Right atrium auricular region (tissue), 2 donors: ENCODE data around the gene MAPT. TPM values are rescaled to one million over a fixed set of nuclear protein-coding genes. Genes with fewer than 3 reads are reported as not detected.

Source experiments
- DNase-seq: peaks from one replicate; pipeline ENCODE4 v3.0.0-alpha.2; 2019; ENCODE audit warnings: low spot score
- H3K27ac ChIP-seq, 2 donors: fragments of 200-600 bp; sonication (generic); 1 replicate in 1 of 2; 2 replicates in 1 of 2; pipeline ENCODE4 v1.5.1; 2016 to 2019
- H3K27me3 ChIP-seq, 2 donors: fragments of 200-600 bp; sonication (generic); one replicate each; pipeline versions ENCODE4 v1.5.1 to v1.6.0; 2017 to 2019
- H3K36me3 ChIP-seq: fragments of 200-600 bp; sonication (generic); one replicate; pipeline ENCODE4 v1.5.1; 2016
- H3K4me1 ChIP-seq, 2 donors: fragments of 200-600 bp; sonication (generic); one replicate each; pipeline versions ENCODE4 v1.5.1 to v1.6.0; 2017 to 2019
- H3K4me3 ChIP-seq, 2 donors: fragments of 200-600 bp; sonication (generic); 1 replicate in 1 of 2; 2 replicates in 1 of 2; pipeline ENCODE4 v1.5.1; 2017 to 2019; ENCODE audit warnings: mild to moderate bottlenecking in 1 of 2, moderate library complexity in 1 of 2
- H3K9me3 ChIP-seq, 2 donors: fragments of 200-600 bp; sonication (generic); one replicate each; pipeline ENCODE4 v1.5.1; 2019
- total RNA-seq, 2 donors: library from RNA; depleted of rRNA; stranded (reverse); fragments of >200 nt; gene quantifications; one replicate each; pipeline ENCODE4 v1.1.0, GENCODE V29; 2016
- TF ChIP-seq, protein P1 (sequence below), 2 donors: fragments of 200-600 bp; sonication (generic); IDR thresholded peaks; one replicate each; pipeline ENCODE4 v1.5.1; 2019; ENCODE audit warnings: antibody characterized with exemption in 2 of 2

Gene MAPT
- total RNA-seq, 2 donors from 2014 or later = 7.8 to 23.0 TPM

DNA sequence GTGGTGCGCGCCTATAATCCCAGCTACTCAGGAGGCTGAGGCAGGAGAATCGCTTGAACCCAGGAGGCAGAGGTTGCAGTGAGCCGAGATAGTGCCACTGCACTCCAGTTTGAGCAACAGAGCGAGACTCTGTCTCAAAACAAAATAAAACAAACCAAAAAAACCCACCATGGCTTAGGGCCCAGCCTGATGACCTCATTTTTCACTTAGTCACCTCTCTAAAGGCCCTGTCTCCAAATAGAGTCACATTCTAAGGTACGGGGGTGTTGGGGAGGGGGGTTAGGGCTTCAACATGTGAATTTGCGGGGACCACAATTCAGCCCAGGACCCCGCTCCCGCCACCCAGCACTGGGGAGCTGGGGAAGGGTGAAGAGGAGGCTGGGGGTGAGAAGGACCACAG, 103.3 kb downstream of the MAPT start:
- Histone ChIP-seq H3K9me3 (no peaks in the 10 kb centered on the region), H3K27ac (no peak overlapping the region), H3K36me3 (no peaks in the 10 kb centered on the region), H3K27me3 (no peaks in the 10 kb centered on the region), H3K4me1 (no peaks in the 10 kb centered on the region), H3K4me3 (no peak overlapping the region)
- DNase-seq = no peak
- TF ChIP-seq, protein P1, sequence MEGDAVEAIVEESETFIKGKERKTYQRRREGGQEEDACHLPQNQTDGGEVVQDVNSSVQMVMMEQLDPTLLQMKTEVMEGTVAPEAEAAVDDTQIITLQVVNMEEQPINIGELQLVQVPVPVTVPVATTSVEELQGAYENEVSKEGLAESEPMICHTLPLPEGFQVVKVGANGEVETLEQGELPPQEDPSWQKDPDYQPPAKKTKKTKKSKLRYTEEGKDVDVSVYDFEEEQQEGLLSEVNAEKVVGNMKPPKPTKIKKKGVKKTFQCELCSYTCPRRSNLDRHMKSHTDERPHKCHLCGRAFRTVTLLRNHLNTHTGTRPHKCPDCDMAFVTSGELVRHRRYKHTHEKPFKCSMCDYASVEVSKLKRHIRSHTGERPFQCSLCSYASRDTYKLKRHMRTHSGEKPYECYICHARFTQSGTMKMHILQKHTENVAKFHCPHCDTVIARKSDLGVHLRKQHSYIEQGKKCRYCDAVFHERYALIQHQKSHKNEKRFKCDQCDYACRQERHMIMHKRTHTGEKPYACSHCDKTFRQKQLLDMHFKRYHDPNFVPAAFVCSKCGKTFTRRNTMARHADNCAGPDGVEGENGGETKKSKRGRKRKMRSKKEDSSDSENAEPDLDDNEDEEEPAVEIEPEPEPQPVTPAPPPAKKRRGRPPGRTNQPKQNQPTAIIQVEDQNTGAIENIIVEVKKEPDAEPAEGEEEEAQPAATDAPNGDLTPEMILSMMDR (IDR thresholded peaks at IDR 0.05) = no peak

DNA sequence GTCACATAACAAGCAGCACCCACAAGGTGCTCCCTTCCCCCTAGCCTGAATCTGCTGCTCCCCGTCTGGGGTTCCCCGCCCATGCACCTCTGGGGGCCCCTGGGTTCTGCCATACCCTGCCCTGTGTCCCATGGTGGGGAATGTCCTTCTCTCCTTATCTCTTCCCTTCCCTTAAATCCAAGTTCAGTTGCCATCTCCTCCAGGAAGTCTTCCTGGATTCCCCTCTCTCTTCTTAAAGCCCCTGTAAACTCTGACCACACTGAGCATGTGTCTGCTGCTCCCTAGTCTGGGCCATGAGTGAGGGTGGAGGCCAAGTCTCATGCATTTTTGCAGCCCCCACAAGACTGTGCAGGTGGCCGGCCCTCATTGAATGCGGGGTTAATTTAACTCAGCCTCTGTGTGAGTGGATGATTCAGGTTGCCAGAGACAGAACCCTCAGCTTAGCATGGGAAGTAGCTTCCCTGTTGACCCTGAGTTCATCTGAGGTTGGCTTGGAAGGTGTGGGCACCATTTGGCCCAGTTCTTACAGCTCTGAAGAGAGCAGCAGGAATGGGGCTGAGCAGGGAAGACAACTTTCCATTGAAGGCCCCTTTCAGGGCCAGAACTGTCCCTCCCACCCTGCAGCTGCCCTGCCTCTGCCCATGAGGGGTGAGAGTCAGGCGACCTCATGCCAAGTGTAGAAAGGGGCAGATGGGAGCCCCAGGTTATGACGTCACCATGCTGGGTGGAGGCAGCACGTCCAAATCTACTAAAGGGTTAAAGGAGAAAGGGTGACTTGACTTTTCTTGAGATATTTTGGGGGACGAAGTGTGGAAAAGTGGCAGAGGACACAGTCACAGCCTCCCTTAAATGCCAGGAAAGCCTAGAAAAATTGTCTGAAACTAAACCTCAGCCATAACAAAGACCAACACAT, 104.9 kb downstream of the MAPT start, which contains the start of gene STH:
Gene STH, plus strand, starts transcription at position 264 of the 913 bp plus-strand sequence. Its CDS starts 30 bp downstream, at position 294.
- Histone ChIP-seq H3K9me3 (no peaks in the 10 kb centered on the region), H3K27me3 (no peaks in the 10 kb centered on the region), H3K4me1 (peaks cover 0 to 6% of the 10 kb centered on the region in 2 donors), H3K27ac (no peak within 1 kb of the TSS), H3K36me3 (no peaks in the 10 kb centered on the region), H3K4me3 (no peak within 1 kb of the TSS)
- TF ChIP-seq, protein P1 (IDR thresholded peaks at IDR 0.05) = no peak
- DNase-seq = no peak

DNA sequence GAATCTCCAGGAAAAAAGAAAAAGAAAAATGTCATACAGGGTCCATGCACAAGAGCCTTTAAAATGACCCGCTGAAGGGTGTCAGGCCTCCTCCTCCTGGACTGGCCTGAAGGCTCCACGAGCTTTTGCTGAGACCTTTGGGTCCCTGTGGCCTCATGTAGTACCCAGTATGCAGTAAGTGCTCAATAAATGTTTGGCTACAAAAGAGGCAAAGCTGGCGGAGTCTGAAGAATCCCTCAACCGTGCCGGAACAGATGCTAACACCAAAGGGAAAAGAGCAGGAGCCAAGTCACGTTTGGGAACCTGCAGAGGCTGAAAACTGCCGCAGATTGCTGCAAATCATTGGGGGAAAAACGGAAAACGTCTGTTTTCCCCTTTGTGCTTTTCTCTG, 105.5 kb downstream of the MAPT start:
- peaks cover 0 to 6% of the 10 kb centered on the region in 2 donors for H3K4me1 ChIP-seq
- no peak for DNase-seq
- no peak overlapping the region for H3K27ac ChIP-seq
- H3K9me3 ChIP-seq = no peaks in the 10 kb centered on the region
- no peaks in the 10 kb centered on the region for H3K36me3 ChIP-seq
- no peaks in the 10 kb centered on the region for H3K27me3 ChIP-seq
- TF ChIP-seq, protein P1 (IDR thresholded peaks at IDR 0.05) = no peak
- H3K4me3 ChIP-seq = no peak overlapping the region

DNA sequence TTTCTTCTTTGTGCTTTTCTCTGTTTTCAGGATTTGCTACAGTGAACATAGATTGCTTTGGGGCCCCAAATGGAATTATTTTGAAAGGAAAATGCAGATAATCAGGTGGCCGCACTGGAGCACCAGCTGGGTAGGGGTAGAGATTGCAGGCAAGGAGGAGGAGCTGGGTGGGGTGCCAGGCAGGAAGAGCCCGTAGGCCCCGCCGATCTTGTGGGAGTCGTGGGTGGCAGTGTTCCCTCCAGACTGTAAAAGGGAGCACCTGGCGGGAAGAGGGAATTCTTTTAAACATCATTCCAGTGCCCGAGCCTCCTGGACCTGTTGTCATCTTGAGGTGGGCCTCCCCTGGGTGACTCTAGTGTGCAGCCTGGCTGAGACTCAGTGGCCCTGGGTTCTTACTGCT, 105.9 kb downstream of the MAPT start:
- Histone ChIP-seq H3K27ac (no peak overlapping the region), H3K4me1 (peaks cover 0 to 6% of the 10 kb centered on the region in 2 donors), H3K4me3 (no peak overlapping the region), H3K9me3 (no peaks in the 10 kb centered on the region), H3K27me3 (no peaks in the 10 kb centered on the region), H3K36me3 (no peaks in the 10 kb centered on the region)
- TF ChIP-seq, protein P1 (IDR thresholded peaks at IDR 0.05) = no peak
- no peak for DNase-seq

DNA sequence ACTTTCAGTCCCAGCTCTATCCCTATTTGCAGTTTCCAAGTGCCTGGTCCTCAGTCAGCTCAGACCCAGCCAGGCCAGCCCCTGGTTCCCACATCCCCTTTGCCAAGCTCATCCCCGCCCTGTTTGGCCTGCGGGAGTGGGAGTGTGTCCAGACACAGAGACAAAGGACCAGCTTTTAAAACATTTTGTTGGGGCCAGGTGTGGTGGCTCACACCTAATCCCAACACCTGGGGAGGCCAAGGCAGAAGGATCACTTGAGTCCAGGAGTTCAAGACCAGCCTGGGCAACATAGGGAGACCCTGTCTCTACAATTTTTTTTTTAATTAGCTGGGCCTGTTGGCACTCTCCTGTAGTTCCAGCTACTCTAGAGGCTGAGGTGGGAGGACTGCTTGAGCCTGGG, 106.4 kb downstream of the MAPT start:
- DNase-seq = no peak
- TF ChIP-seq, protein P1 (IDR thresholded peaks at IDR 0.05) = no peak
- Histone ChIP-seq H3K4me3 (no peak overlapping the region), H3K9me3 (no peaks in the 10 kb centered on the region), H3K27me3 (no peaks in the 10 kb centered on the region), H3K27ac (no peak overlapping the region), H3K36me3 (no peaks in the 10 kb centered on the region), H3K4me1 (peaks cover 0 to 6% of the 10 kb centered on the region in 2 donors)
